ENCODE results near the gene ANKRD18B. TPM values are rescaled to one million over a fixed set of nuclear protein-coding genes. Genes with fewer than 3 reads are reported as not detected.
A peak's percentile ranks its signal among the peaks of the same experiment; 100 is the strongest.

The ANKRD18B gene
- total and polyA plus RNA-seq, 9 of the 15 experiments (the other 6 are each of a cell fraction or from before 2014, with no cell fraction given), result 0.43 to 12.6 (median 1.8) TPM

- TF ChIP-seq CUX1 (CRISPR knock-in tag; IDR thresholded peaks at IDR 0.05) (no peak), AFF1 (IDR thresholded peaks at IDR 0.05; ENCODE audit: low read depth in 1 of 2, partially characterized antibody in 2 of 2) (no peak), SIX5 (IDR thresholded peaks at IDR 0.05; ENCODE audit: borderline replicate concordance in 1 of 2, insufficient read depth in 1 of 2, low read depth in 1 of 2, low read length in 2 of 2) (no peak), RNF219 (CRISPR knock-in tag; IDR thresholded peaks at IDR 0.05) (no peak), ZNF445 (CRISPR knock-in tag; IDR thresholded peaks at IDR 0.05; ENCODE audit: low read depth) (no peak), GTF3C2 (IDR thresholded peaks at IDR 0.05; ENCODE audit: borderline replicate concordance, extremely low read depth, insufficient read length) (no peak), SMARCA5 (IDR thresholded peaks at IDR 0.05) (no peak), NFE2 (IDR thresholded peaks at IDR 0.05; ENCODE audit: low read depth) (peak; percentile 98), HDAC2 (IDR thresholded peaks at IDR 0.05) (peak; percentile 67; the same call in 1 of the 2 replicates), LEF1 (IDR thresholded peaks at IDR 0.05) (peak; percentile 71; the same call in 1 of the 2 replicates), SAP30 (IDR thresholded peaks at IDR 0.05; ENCODE audit: borderline replicate concordance, insufficient read depth, low read depth, low read length, poor library complexity, severe bottlenecking) (no peak)
Observed at GRCh38 chr9:33619666-33620404, 95.8 kb downstream of the ANKRD18B start (continued).
